GM21528 (cell line): Measurements from ENCODE around the gene FXN.

ENCODE experiments used
- ATAC-seq: cut with Tn5 transposase; IDR thresholded peaks from one replicate; pipeline ENCODE4 v1.9.1; 2021; ENCODE audit warnings: mild to moderate bottlenecking, moderate library complexity; ENCODE audit not compliant: unreplicated experiment, low FRiP score

FXN gene

DNA sequence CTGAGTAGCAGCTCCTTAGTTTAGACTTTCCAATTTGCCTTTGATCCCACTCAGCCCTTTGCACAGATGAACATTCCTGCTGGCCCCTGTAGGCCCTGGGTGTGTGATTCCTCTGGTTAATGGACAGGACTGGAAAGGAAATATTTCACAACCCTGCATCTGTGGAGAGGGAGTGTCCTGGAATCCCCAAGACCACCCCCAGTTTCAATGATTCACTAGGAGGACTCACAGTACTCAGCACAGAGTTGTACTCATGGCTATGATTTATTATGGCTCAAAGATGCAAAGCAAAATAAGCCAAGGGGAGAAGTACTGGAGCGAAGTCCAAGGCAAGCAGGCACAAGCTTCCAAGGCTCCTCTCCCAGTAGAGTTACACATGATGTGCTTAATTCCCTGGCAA is 96.1 kb downstream of the FXN start:
- no peak for ATAC-seq

DNA sequence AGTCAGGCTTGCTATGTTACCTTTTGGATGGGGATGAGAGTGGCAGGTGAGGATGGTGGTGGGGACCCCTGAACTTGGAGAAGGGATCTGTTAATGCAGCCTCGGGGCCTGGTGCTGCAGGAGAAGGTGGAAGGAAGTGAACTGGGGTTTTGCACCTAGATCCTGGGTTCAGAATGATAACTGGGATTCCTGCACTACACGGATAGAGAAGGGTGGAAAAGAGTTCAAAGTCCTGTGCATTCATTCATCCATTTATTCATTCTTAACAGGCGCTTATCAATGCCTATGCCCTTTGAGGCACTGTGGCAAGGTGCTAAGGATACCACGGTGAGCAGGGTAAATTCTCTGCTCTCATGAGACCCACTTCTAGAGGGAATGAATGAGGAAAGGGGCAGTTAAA is 96.8 kb downstream of the FXN start:
- no peak for ATAC-seq

DNA sequence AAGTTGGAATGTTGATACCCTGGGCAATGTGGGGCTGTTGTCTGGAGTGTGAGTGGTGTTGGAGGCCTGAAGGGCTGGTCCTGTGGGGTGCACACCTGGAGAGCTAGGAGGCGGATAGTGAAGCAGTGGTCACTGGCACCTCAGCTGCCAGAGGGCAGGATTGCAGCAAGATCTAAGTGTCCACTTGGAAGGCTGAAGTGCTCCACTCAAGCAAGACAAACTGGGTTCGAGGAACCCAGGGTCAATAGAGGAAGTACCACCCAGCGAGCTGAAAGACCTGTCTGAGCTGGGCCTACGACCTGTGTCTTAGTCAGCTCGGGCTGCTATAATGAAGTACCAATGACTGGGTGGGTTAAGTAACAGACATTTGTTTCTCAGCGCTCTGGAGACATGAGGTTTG is 98.9 kb downstream of the FXN start:
- ATAC-seq: no peak

DNA sequence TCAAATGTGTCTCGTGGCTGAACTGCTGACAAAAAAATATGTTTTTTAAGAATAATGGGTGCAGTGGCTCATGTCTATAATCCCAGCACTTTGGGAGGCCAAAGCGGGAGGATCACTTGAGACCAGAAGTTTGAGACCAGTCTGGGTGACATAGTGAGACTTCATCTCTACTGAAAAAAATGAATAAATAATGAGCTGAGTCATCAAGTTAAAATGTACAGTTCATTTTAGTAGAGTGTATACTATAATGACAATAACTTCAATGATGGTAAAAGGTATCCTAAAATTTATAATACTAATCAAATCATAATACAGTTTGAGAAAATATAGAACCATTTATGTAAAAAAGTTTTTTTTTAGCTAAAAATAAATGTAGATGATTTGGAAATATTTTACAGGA is 100.6 kb downstream of the FXN start:
- no peak for ATAC-seq

DNA sequence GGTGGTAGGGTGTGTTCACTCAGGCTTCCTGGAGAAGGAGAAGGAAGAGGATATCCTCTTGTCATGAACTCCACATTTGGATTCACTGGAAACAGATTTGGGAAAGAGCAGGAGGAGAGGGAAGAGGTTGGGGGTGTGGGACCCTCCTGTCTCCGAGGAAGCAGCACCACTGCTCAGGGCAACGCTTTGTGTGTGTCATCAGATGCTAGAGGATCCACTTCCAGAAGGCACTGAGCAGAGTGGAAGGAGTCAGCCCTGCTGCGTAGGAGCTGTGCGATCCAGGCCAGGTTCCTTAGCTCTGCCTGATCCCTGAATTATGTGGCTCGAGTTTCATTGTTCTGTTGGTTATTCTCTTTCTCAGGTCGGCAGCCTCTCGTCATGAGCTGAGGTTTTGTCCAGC is 101.2 kb downstream of the FXN start:
- no peak for ATAC-seq

DNA sequence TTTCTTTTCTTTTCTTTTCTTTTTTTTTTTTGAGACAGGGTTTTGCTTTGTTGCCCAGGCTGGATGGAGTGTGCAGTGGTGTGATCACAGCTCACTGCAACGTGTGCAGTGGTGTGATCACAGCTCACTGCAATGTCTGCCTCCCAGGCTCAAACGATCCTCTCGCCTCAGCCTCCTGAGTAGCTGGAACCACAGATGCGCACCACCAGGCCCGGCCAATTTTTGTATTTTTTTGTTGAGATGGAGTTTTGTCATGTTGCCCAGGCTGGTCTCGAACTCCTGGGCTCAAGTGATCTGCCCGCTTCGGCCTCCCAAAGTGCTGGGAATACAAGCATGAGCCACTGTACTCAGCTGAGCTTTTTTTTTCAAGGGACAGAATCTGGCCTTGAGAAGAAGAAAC is 101.8 kb downstream of the FXN start:
- ATAC-seq: no peak

DNA sequence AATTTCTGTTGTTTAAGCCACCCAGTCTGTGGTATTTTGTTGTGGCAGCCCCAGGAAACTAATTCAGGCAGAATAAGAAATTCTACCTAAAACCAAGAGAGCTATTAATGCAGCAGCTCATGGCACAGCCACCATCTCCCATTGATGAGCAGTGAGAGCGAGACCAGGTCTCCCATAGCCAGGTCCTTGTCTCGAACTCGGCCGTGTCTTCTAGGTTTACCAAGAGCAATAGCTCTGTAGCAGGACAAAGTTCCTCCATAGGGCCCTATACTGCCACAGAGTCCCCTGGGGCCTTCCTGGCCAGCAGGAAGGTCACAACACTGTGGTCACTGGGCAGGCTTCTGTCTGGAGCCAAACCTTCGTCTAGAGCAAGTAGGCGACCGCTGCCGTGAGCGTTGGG is 104.0 kb downstream of the FXN start:
- no peak for ATAC-seq

DNA sequence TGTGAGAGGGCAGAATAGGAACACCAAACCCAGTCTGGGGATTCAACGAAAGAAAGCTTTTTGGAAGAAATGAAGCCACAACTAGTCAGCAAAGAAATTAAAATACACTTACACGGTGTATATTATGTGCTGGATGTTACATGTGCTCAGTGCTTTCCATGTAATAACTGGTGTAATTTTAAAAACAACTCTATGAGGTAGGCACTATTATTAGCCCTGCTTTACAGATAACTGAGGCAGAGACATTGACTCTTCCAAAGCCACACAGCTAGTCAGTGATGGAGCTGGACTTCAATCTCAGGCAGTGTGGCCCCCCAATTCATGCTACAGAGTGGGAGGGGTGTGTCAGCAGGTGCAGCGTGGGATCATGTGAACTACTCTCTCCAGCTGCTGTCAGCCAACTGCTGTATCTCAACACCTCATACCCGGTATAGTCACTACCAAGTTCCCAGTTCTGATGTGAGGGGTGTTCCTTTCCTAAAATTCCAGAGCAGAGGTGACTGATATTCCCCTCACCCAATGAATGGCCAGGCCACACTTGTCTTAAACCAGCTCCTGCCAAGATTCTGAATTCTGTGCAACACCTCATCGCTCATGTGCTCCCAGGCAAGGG is 104.7 kb downstream of the FXN start:
- no peak for ATAC-seq

DNA sequence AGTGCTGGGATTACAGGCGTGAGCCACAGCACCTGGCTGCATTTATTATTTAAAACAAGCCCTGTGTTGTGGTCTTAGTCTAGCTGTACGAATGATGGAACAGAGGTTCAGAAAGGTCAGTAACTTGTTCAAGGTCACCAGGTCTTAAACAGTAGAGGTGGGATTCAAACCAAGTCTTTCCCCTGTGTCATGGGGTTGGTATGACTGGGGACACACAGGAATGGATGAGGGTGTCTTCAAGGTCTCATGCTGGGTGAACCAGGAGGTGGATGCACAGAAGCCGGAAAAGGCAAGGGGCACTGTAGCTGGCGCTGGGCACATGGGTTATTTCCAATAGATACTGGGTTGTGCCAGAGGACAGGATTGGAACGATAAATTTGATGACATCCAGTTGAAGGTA is 106.3 kb downstream of the FXN start:
- ATAC-seq: no peak

DNA sequence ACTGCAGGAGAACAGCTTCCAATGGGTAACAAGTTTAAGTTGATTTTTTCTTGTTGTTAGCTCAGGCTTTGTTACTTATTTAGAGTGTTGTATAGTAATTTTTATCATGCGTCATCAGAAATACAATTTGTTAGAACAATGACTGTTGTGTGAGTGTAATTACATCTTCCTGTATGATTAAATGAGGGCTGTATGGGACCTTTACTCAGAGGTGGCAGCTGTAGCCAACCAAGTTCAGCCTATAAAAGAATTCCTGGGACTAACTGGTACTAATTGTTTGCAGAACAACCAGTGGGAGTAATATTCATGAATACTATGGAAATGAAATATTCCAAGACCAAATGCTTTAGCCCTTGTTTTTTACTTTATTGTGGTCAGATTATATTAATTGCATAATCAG is 107.7 kb downstream of the FXN start:
- ATAC-seq: no peak

DNA sequence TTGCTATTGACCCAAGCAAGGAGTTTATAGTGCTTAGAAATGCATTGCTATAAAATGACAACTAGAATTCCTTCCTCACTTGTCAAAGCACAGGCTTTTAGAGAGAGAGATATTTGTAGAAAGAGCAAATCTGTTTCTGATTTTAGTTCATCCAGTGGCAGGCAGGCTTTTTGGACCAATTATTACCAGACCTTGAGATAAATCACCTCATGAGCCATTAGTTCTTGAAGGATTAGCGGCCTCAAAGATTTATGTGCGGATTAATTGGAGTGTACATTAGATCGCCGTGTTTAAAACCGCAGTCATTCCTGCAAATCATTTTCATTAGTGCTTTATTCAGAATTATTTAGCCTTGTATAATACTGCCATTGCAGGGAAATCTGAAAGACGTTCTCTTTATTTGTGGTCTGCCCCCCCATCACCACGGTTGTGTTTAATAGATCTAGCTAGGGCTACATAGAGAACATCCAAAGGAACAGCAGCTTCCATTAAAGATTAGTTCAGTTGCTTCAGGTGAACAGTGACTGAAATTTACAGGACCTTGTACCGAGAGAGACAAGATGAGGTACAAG is 109.7 kb downstream of the FXN start:
- no peak for ATAC-seq

DNA sequence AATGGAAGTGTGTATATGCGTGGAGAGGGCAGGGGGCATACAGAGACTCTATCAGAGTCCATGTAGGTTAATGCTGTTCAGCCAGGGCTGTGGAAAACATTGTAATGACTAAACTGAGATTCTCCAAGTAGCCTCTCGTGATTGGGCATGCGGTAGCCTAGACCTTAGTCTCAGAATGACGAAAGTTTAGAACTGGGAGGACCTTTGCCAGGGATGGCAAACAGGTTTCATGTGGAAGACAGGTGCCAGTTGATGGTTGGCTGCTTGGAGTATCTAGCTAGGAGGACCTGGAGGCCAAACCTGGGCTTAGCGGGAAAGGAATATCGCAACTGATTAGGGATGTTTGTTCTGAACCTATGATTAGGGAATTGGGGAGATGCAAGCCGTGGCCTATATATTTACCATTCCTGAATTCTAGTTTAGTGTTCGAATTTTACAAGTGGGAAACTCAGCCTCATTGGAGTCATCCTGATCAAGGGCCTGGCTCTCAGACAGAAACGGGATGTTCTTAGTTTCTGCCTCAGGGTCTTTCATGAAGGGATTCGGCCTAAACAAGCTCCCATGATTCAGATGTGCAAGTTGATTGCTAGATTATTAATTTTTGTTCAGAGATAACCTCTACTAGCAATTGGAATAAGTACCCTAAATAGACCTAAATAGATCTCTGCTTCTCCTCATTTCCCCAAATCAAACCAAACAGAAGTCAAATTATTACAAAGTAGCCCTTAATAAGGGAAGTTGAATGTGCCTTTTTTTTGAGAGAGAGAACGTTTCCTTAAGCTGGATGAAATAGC is 111.7 kb downstream of the FXN start:
- ATAC-seq: no peak

DNA sequence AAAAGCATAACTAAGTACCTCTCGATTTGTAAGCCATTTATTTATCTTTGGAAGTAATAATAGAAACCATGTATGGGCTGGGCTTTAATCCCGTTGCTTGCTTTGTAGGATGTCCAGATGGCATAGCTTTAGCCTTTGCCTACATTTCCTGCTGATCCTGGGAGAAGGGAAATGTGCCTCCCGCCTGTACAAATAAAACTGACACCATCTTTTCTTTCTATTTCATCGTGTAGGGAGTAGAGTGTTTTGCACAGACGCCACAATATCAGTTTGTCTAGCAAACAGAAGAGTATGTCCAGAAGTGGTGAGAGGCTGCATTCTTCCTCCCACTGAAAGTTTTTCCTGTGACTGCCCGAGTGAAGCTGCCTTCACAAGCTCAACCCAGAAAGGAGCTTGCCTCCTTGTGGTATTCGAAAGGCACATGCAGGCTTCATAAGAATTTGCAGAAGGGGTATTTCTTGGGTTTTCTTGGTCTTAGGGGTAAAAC is 113.8 kb downstream of the FXN start:
- no peak for ATAC-seq
